ENCODE measurements around the gene HDX.
A peak's percentile ranks its signal among the peaks of the same experiment; 100 is the strongest.
"Not testable (repeated sequence)": the region's sequence is repeated elsewhere in the genome, so short reads cannot be mapped to it uniquely, and the experiment has no call there.

The HDX gene

GRCh38 chrX:84339507-84340364 lies 162.5 kb downstream of the HDX start:
- DNase-seq: peak in 1 of 2 experiments; percentile 22

DNA sequence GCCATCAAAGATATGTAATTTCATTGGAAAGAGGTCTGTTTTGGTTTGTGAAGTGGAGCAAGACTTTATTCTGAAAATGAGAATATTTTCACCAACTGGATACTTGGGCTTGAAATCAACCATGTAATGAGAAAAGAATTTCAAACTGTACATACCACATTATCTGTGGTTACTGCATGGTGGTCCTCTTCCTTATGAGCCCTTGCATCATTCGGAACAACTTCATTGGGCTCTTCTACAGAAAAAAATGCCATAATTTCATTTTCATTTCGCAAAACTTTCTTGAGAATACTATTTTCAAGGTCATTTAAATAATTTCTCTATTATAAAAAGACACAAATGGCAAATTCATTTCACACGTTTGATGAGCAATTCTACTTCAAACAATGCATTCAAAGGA lies 165.6 kb downstream of the HDX start:
- no peak for DNase-seq

DNA sequence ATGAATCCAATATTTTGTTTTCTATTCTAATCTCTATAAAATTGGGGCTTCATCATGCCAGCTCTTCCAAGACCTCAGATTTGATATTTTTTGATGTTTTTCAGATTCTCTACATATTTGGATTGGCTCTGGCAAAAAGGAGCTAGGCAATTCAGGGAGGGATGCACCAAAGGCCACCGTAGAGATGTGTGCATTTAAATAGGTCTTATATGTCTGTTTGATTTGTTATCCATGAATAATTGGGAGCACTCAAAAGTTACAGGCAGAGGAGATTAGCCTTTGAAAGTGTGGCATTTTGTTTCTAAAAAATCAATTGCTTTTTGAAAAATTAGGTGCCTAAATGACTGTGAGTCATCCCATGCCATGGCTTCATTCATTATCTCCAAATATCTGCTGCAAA lies 167.1 kb downstream of the HDX start:
- no peak for DNase-seq

- no peak for DNase-seq
These were observed 180.0 kb downstream of the HDX start for GRCh38 chrX:84322083-84322827.

- DNase-seq: no peak
These were observed 181.6 kb downstream of the HDX start for GRCh38 chrX:84320614-84321013.

- DNase-seq: no peak
These were observed 182.2 kb downstream of the HDX start for GRCh38 chrX:84320023-84320422.

GRCh38 chrX:84318661-84319060 lies 183.6 kb downstream of the HDX start:
- no peak for DNase-seq

- not testable (repeated sequence) for DNase-seq
These were observed 186.3 kb downstream of the HDX start for GRCh38 chrX:84315946-84316345.
